Head of caudate nucleus (tissue), 42 donors: Measurements from ENCODE around the gene MRPL4.

Source experiments
- DNase-seq, 42 donors: peaks; one replicate each; pipeline versions ENCODE4 v3.0.0 to v3.0.0-alpha.2; 2020 to 2021; ENCODE audit warnings: mixed read lengths in 7 of 42
- intact Hi-C: fragments of 100-400 bp; cut with DNase I; formaldehyde crosslinking; loops from one replicate; pipeline ENCODE4 v1.15.0; 2022

The MRPL4 gene

DNA sequence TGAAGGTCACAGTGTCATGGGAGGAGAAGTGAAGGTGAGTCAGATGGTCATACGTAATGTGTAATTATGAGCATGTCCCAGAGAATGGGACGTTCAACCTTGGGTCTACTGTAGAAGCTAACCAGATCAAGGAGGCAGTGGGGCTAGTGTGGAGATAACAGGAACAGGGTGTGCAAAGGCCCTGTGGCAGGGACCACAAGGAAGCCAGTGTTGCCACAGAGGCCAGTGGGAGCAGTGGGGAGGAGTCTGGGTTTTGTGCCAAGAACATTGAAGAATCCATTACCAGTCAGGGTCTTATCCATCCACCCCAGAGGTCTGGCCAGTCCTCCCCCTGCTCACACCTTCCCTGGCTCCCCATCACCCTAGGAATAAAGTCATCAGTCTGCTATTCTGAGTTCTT is 3.3 kb downstream of the MRPL4 start:
- intact Hi-C loops, result loop anchor here (10.0 kb wide), 2 partner anchors 141 to 321 kb away; partner anchors contain the start of genes EIF3G, OLFM2 and P2RY11

DNA sequence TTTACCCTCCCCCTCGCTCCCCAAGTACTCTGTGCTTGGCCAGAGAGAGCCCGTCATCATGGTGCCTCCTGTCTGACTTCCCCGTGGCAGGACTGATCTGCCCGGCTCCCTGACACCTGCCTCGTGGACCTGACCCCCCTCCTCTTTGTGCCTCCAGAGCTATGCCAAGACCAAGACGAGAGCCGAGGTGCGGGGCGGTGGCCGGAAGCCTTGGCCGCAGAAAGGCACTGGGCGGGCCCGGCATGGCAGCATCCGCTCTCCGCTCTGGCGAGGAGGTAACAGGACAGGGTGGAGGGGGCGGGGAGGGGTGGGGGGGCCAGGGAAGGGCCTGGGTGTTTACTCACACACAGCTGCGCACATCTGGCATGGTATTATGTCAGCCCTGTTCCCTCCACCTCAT is 4.5 kb downstream of the MRPL4 start:
- DNase-seq, result no peak
- intact Hi-C loops, result loop anchor here (10.0 kb wide), 2 partner anchors 142 to 322 kb away; partner anchors contain the start of genes EIF3G, OLFM2 and P2RY11

More for the DNA sequence above, 3.3 kb downstream of the MRPL4 start:
- DNase-seq, result no peak

DNA sequence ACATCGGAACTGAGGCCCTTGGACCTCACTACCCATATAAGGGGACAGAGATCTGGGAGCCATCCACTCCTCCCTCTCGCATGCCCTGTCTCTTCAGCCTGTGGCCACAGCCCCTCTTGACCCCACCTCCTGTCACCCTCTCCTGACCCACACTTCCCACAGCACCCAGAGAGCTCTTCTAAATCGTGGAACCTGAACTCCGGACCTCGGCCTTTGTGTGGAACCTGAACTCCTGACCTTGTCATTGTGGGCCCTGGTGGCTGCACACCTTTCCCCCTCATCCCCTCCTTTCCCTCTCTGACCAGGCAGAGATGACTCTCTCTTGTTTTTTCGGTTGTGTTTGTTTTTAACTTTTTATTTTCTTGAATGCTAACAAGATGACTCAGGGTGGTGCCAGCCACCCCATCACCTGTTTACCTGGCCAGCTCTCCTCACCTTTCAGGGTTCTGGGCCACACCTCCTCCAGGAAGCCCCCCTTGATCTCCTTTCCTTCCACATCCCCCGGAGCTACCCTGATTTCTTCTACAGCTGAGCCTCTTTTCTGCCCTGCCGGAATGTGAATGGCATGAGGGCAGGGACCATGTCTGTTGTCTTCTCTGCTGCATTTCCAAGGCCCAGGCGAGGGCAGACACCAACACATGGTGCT is 5.1 kb downstream of the MRPL4 start:
- DNase-seq, result no peak
- intact Hi-C loops, result loop anchor here (10.0 kb wide), 2 partner anchors 142 to 322 kb away; partner anchors contain the start of genes EIF3G, OLFM2 and P2RY11

DNA sequence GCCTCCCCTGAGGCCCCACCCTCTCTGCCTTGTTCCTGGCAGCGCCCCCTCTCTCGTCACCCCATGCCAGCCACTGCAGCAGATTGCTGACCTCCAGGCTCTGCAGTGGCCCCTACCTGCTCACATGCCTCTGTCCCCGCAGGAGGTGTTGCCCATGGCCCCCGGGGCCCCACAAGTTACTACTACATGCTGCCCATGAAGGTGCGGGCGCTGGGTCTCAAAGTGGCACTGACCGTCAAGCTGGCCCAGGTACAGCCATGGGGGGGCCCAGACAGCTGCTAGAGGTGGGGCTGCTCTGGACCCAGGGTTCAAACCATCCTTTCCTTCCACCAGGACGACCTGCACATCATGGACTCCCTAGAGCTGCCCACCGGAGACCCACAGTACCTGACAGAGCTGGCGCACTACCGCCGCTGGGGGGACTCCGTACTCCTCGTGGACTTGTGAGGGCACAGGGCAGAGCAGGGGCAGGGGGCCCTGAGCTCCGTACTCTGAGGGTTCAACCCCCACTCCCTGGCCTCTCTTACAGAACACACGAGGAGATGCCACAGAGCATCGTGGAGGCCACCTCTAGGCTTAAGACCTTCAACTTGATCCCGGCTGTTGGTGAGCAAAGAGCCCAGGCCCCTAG is 6.2 kb downstream of the MRPL4 start:
- intact Hi-C loops, result loop anchor here (10.0 kb wide), 2 partner anchors 143 to 323 kb away; partner anchors contain the start of genes EIF3G, OLFM2 and P2RY11
- DNase-seq, result no peak

DNA sequence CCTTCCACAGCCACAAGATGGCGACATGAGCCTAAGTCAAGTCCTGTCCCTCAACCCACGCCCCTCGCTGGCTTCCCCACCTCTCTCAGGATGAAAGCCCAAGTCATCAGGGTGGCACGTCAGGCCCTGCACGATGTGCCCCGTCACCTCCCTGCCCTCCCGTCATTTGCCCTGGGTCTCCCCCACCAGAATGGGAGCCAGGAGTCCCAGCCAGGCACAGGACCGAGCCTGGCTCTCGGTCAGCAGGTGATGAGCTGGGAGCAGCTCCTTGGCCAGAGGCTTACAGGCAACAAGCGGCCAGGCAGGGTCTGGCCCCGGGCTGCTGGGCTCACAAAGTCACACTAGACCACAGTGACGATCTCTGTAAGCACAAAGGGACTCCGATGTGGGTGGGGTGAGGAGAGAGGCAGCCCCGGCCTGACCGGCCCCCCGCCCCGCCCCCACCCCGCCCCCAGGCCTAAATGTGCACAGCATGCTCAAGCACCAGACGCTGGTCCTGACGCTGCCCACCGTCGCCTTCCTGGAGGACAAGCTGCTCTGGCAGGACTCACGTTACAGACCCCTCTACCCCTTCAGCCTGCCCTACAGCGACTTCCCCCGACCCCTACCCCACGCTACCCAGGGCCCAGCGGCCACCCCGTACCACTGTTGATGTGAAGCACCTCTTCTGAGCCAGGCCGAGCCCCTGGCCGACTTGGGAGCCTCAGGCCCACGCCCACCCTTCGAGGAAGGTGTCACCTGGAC is 7.3 kb downstream of the MRPL4 start:
- DNase-seq, result peak; percentile 65 to 92 (median 82)
- intact Hi-C loops, result loop anchor here (10.0 kb wide), 2 partner anchors 145 to 325 kb away; partner anchors contain the start of genes EIF3G, OLFM2 and P2RY11

DNA sequence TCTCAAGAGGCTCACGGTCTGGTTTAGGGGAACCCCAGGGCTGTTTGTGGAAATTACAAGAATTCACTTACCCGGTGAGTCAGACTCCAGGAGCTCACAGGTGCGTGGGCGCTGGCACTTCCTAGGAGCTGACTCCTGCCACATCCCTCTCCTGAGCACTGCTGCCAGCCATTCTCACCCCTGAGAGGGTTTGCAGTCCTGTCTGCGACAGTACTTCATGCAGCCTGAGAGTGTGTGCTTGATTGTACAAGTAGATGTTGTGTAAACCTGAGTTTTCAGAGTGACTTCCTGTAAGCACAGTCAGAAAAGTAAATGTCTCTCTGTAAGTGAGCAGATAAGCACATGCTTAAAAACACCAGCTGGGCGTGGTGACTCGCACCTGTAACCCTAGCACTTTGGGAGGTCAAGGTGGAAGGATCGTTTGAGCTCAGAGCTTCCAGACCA is 8.1 kb downstream of the MRPL4 start:
- DNase-seq, result peak; percentile 40 to 93 (median 76)
- intact Hi-C loops, result no loop called here

DNA sequence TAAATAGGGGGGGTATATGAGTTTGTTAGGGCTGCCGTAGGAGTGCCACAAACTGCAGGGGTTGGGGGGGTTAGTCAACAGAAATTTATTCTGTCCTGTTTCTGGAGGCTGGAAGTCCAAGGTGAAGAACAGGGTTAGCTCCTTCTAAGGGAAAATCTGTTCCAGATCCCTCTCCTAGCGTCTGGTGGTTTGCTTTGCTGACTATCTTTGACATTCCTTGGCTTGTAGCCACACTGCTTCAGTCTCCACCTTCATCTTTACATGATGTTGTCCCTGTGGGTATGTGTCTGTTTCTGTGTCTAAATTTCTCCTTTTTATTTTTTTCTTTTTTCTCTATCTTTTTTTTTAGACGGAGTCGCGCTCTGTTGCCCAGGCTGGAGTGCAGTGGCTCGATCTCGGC is 10.8 kb downstream of the MRPL4 start:
- intact Hi-C loops, result no loop called here

DNA sequence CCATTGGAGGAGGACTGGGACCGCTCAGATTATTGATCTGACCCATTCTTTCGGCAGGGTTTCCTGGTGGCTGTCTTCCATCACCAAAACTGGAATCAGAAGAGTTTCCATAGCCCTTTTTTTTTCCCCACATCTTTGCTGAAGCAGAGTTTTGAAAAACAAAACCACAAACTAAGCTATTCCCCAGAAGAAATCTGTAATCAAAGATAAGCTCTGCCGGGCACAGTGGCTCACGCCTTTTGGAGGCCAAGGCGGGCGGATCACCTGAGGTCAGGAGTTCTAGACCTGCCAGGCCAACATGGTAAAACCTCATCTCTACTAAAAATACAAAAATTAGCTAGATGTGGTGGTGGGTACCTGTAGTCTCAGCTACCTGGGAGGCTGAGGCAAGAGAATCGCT is 14.7 kb downstream of the MRPL4 start:
- no peak for DNase-seq
- intact Hi-C loops, result no loop called here

More for the DNA sequence above, 10.8 kb downstream of the MRPL4 start:
- DNase-seq, result no peak

DNA sequence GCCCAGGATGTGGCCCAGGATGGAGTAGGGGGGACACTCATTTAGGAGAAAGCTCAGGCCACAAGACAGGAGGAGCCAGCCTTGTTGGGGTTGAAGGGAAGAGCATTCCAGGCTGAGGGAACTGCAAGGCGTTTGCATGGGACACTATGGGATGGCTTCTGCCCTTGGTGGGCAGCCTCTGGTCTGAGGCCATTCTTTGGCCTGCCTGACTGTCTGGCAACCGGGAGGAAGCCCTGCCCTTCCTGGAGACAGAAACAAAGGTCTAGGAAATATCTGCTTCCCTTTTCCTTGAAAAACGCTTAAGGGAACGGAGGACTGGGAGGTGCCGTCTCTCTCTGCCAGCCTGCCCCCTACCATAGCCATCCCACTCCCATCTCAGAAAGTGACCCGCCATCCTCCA is 16.1 kb downstream of the MRPL4 start:
- intact Hi-C loops, result loop anchor here (2.0 kb wide), 1 partner anchor 121 kb away; no protein-coding TSS in a partner anchor
- DNase-seq, result no peak

DNA sequence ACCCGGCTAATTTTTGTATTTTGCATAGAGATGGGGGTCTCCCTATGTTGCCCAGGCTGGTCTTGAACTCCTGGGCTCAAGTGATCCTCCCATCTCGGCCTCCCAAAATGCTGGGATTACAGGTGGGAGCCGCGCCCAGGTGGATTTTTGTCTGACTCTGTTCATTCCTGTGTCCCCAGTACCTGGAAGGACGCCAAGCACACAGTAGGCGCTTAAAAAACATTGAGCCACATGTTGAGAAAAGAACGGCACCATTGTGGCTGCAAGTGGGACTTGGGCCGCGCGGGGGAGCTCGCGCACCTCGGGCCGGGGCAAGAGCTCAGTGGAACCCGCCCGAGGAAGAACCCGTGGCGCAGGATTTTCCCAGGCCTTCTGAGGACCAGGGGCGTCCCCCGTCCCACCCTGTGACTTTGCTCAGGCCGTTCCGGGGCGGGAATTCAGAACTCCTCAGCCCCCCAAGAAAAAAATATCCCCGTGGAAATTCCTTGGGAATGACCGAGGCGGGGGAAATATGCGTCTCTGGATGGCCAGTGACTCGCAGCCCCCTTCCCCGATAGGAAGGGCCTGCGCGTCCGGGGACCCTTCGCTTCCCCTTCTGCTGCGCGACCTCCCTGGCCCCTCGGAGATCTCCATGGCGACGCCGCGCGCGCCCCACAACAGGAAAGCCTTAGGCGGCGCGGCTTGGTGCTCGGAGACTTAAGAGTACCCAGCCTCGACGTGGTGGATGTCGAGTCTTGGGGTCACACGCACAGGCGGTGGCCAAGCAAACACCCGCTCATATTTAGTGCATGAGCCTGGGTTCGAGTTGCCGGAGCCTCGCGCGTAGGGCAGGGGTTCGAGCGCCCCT is 17.5 kb downstream of the MRPL4 start:
- intact Hi-C loops, result loop anchor here (2.0 kb wide), 1 partner anchor 119 kb away; no protein-coding TSS in a partner anchor
- peak; percentile 64 to 93 (median 84) for DNase-seq

DNA sequence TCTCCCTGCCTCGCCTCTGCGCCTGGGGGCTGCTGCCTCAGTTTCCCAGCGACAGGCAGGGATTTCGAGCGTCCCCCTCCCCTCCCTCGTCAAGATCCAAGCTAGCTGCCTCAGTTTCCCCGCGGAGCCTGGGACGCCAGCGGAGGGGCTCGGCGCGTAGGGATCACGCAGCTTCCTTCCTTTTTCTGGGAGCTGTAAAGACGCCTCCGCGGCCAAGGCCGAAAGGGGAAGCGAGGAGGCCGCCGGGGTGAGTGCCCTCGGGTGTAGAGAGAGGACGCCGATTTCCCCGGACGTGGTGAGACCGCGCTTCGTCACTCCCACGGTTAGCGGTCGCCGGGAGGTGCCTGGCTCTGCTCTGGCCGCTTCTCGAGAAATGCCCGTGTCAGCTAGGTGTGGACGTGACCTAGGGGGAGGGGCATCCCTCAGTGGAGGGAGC is 18.2 kb downstream of the MRPL4 start:
- intact Hi-C loops, result no loop called here
- peak in 33 of 42 donors; percentile 17 to 74 (median 46) for DNase-seq

DNA sequence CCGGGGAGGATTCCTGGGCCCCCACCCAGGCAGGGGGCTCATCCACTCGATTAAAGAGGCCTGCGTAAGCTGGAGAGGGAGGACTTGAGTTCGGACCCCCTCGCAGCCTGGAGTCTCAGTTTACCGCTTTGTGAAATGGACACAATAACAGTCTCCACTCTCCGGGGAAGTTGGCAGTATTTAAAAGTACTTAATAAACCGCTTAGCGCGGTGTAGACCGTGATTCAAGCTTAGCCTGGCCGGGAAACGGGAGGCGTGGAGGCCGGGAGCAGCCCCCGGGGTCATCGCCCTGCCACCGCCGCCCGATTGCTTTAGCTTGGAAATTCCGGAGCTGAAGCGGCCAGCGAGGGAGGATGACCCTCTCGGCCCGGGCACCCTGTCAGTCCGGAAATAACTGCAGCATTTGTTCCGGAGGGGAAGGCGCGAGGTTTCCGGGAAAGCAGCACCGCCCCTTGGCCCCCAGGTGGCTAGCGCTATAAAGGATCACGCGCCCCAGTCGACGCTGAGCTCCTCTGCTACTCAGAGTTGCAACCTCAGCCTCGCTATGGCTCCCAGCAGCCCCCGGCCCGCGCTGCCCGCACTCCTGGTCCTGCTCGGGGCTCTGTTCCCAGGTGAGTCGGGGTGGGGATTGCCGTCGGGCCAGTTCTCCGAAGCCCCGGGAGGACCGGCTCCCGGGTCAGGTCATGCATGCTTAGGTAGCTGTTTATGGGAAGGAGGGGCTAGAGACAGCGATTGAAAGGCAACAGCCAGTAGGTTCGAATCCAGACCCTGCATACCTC is 18.8 kb downstream of the MRPL4 start, which contains the start of gene ICAM1:
TSS of gene ICAM1 (plus strand) at position 505 of the 779 bp plus-strand sequence. CDS start at position 545, 40 bp downstream.
- DNase-seq, result peak in 28 of 42 donors; percentile 24 to 74 (median 53)
- intact Hi-C loops, result no loop called here

DNA sequence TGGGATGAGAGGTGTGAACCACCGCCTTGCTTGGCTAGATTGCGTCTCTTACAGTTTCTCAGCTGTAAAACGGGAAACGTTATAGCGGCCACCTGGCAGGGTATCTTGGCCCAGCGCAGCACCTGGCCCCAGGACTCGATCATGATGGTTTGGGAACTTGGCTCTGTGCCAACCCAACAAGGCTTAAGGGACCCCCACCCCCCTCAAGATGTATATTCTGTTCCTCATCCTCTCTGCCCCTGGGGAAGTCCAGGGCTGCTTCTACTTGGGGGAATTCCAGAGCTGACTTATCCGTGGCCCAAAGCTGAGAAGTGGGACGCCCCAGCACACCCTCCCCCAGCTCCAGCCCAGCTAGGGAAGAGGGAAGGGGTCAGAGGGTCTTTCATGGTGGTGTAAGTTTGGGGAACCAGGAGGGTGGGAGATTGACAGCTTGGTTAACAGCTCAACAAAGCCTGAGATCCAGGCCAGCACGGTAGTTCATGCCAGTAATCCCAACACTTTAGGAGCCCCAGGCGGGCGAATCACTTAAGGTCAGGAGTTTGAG is 19.6 kb downstream of the MRPL4 start:
- peak in 1 of 42 donors; percentile 16 for DNase-seq
- intact Hi-C loops, result no loop called here

DNA sequence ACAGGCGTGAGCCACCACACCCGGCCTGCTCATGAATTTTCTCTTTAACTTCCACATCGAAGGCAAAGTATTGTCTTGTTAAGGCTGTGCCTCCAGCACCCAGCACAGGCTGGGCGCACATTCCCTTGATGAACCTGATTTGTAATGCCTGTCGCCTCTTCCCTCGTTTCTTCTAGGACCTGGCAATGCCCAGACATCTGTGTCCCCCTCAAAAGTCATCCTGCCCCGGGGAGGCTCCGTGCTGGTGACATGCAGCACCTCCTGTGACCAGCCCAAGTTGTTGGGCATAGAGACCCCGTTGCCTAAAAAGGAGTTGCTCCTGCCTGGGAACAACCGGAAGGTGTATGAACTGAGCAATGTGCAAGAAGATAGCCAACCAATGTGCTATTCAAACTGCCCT is 22.6 kb downstream of the MRPL4 start:
- intact Hi-C loops, result no loop called here
- DNase-seq, result no peak

DNA sequence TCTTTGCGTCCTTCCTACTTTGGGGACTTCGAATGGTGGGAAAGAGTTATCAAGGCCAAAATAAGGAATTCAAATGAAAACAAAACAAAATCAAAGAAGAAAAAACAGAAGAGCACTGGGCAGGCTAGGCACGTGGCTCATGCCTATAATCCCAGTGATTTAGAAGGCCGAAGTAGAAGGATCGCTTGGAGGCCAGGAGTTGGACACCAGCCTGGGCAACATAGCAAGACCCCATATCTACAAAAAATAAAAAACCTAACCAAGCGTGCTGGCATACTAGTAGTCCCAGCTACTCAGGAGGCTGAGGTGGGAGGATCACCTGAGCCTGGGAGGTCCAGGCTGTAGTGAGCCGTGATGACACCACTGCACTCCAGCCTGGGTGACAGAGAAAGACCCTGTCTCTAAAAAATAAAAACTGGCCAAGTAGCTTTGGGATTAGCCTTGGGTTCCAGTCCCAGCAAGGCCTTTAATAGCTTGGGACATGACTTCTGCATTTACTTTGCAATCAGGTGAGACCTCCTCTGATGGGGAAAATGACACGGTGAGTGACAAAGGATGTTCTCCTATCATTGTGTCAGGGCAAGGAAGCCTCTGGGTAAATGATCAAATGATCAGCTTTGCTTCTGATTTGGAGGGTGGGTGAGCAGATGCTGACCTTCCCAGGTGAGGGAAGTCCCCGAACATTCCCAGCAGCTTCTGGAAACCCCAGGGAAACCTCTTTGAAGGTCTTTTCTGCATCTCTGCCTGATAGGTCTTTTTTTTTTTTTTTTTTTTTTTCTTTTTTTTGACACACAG is 26.0 kb downstream of the MRPL4 start:
- DNase-seq, result no peak
- intact Hi-C loops, result no loop called here

DNA sequence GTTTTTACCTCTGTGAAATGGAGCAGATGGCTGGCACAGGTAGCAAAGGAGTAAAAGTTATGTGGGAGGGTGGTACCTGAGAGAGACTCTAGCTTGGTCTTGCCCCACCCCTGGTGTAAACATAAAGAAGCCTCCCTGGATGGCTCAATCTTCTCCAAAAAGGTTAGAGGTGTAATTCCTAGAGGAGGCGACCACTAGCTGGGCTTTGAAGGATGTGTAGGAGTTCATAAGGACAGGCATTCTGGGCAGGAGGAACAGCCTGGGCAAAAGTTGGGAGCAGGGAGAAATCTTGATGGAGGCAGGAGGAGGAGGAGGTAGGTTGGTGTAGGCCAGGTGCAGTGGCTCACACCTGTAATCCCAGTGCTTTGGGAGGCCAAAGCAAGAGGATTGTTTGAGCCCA is 26.9 kb downstream of the MRPL4 start:
- DNase-seq, result no peak
- intact Hi-C loops, result no loop called here
